Kidney epithelial cell (primary cell): Measurements from ENCODE around the gene LGALS16. TPM values are rescaled to one million over a fixed set of nuclear protein-coding genes. Genes with fewer than 3 reads are reported as not detected.
"Not testable (repeated sequence)": the region's sequence is repeated elsewhere in the genome, so short reads cannot be mapped to it uniquely, and the experiment has no call there.

Experiments
- DNase-seq: peaks from one replicate; pipeline ENCODE4 v3.0.0-alpha.2; 2010; ENCODE audit warnings: low read depth
- H3K27me3 ChIP-seq: 2 replicates; pipeline ENCODE4 v1.6.0; 2011; ENCODE audit warnings: low read length; ENCODE audit not compliant: control insufficient read depth, insufficient read depth
- H3K36me3 ChIP-seq: 2 replicates; pipeline ENCODE4 v1.5.1; 2011; ENCODE audit warnings: low read length; ENCODE audit not compliant: control insufficient read depth, insufficient read depth
- H3K4me3 ChIP-seq: 2 replicates; pipeline ENCODE4 v1.5.1; 2011; ENCODE audit warnings: low read depth, mild to moderate bottlenecking, control low read depth, low read length
- CTCF ChIP-seq: IDR thresholded peaks from 2 replicates; pipeline ENCODE4 v1.5.1; 2011; ENCODE audit warnings: mild to moderate bottlenecking, moderate library complexity, low read length, control low read depth, inconsistent platforms; ENCODE audit not compliant: insufficient read depth, poor library complexity, severe bottlenecking
- total RNA-seq: library from RNA; depleted of rRNA; stranded (reverse); fragments of >200 nt; gene quantifications from 2 replicates; pipeline ENCODE4 v1.2.3, GENCODE V29; 2015

LGALS16 gene
- total RNA-seq, 1 donor from 2014 or later, result not detected

GRCh38 chr19:39679791-39680168 lies 24.1 kb downstream of the LGALS16 start:
- Histone ChIP-seq H3K27me3 (peaks cover 2% of the 10 kb centered on the region), H3K4me3 (no peak overlapping the region), H3K36me3 (no peaks in the 10 kb centered on the region)
- no peak for DNase-seq
- no peak for TF ChIP-seq CTCF

GRCh38 chr19:39680593-39680992 lies 24.9 kb downstream of the LGALS16 start:
- H3K36me3 ChIP-seq, result no peaks in the 10 kb centered on the region
- DNase-seq, result no peak
- TF ChIP-seq CTCF, result no peak
- no peak overlapping the region for H3K4me3 ChIP-seq
- peaks cover 2% of the 10 kb centered on the region for H3K27me3 ChIP-seq

- H3K4me3 ChIP-seq, result no peak overlapping the region
- no peak for DNase-seq
- H3K27me3 ChIP-seq, result peaks cover 2% of the 10 kb centered on the region
- H3K36me3 ChIP-seq, result no peaks in the 10 kb centered on the region
- no peak for TF ChIP-seq CTCF
These were observed 25.7 kb downstream of the LGALS16 start for GRCh38 chr19:39681416-39681815.

GRCh38 chr19:39684267-39684666 lies 28.6 kb downstream of the LGALS16 start:
- no peak overlapping the region for H3K4me3 ChIP-seq
- TF ChIP-seq CTCF, result no peak
- H3K27me3 ChIP-seq, result no peaks in the 10 kb centered on the region
- H3K36me3 ChIP-seq, result no peaks in the 10 kb centered on the region
- DNase-seq, result no peak

GRCh38 chr19:39686739-39687138 lies 31.0 kb downstream of the LGALS16 start:
- H3K27me3 ChIP-seq, result no peaks in the 10 kb centered on the region
- no peak overlapping the region for H3K4me3 ChIP-seq
- TF ChIP-seq CTCF, result no peak
- no peak for DNase-seq
- no peaks in the 10 kb centered on the region for H3K36me3 ChIP-seq

GRCh38 chr19:39688637-39689036 lies 32.9 kb downstream of the LGALS16 start:
- not testable (repeated sequence) for H3K4me3 ChIP-seq, DNase-seq, H3K36me3 ChIP-seq, H3K27me3 ChIP-seq
